Measurements from ENCODE around the gene MLEC. TPM values are rescaled to one million over a fixed set of nuclear protein-coding genes. Genes with fewer than 3 reads are reported as not detected.
A peak's percentile ranks its signal among the peaks of the same experiment; 100 is the strongest.

MLEC gene
- total RNA-seq, 1 experiment from 2014 or later, result 140 TPM

GRCh38 chr12:120690978-120691377 lies 4.0 kb downstream of the MLEC start:
- DNase-seq (ENCODE audit: low read depth), result no peak

GRCh38 chr12:120692524-120693033 lies 5.6 kb downstream of the MLEC start:
- peak; percentile 37 for DNase-seq (ENCODE audit: low read depth)

- DNase-seq (ENCODE audit: low read depth), result no peak
These were observed 6.9 kb downstream of the MLEC start for GRCh38 chr12:120693848-120694247.

GRCh38 chr12:120696626-120697025 lies 9.7 kb downstream of the MLEC start:
- no peak for DNase-seq (ENCODE audit: low read depth)

- no peak for DNase-seq (ENCODE audit: low read depth)
These were observed 10.4 kb downstream of the MLEC start for GRCh38 chr12:120697344-120697743.

GRCh38 chr12:120698665-120699064 lies 11.7 kb downstream of the MLEC start:
- no peak for DNase-seq (ENCODE audit: low read depth)

GRCh38 chr12:120699553-120699952 lies 12.6 kb downstream of the MLEC start:
- DNase-seq (ENCODE audit: low read depth), result no peak

GRCh38 chr12:120700886-120701285 lies 13.9 kb downstream of the MLEC start:
- no peak for DNase-seq (ENCODE audit: low read depth)

- DNase-seq (ENCODE audit: low read depth), result no peak
These were observed 15.7 kb downstream of the MLEC start for GRCh38 chr12:120702637-120703036.

- no peak for DNase-seq (ENCODE audit: low read depth)
These were observed 16.5 kb downstream of the MLEC start for GRCh38 chr12:120703311-120703942.

- DNase-seq (ENCODE audit: low read depth), result no peak
These were observed 18.7 kb downstream of the MLEC start for GRCh38 chr12:120705618-120706017.

- DNase-seq (ENCODE audit: low read depth), result no peak
These were observed 19.1 kb downstream of the MLEC start for GRCh38 chr12:120706029-120706428.

- DNase-seq (ENCODE audit: low read depth), result no peak
These were observed 21.7 kb downstream of the MLEC start for GRCh38 chr12:120708651-120709050.

GRCh38 chr12:120710031-120710804 lies 23.3 kb downstream of the MLEC start, which contains the start of gene UNC119B:
UNC119B (plus strand) TSS chr12:120710458; CDS start chr12:120710475, 17 bp downstream.
- peak; percentile 37 for DNase-seq (ENCODE audit: low read depth)

- DNase-seq (ENCODE audit: low read depth), result no peak
These were observed 23.9 kb downstream of the MLEC start for GRCh38 chr12:120710805-120711296.

- no peak for DNase-seq (ENCODE audit: low read depth)
These were observed 24.5 kb downstream of the MLEC start for GRCh38 chr12:120711411-120711810.

- DNase-seq (ENCODE audit: low read depth), result no peak
These were observed 25.7 kb downstream of the MLEC start for GRCh38 chr12:120712610-120713009.

GRCh38 chr12:120713861-120714482 lies 27.0 kb downstream of the MLEC start:
- DNase-seq (ENCODE audit: low read depth), result peak; percentile 77

- DNase-seq (ENCODE audit: low read depth), result no peak
These were observed 31.1 kb downstream of the MLEC start for GRCh38 chr12:120718055-120718454.

GRCh38 chr12:120719072-120719471 lies 32.1 kb downstream of the MLEC start:
- DNase-seq (ENCODE audit: low read depth), result no peak

- DNase-seq (ENCODE audit: low read depth), result no peak
These were observed 32.7 kb downstream of the MLEC start for GRCh38 chr12:120719496-120720233.

Data from LHCN-M2 (cell line).